B cell (primary cell): ENCODE measurements around the gene GBP2.

Source experiments
- EZH2 ChIP-seq: IDR thresholded peaks from 2 replicates; pipeline ENCODE4 v1.6.1; 2012; ENCODE audit warnings: borderline replicate concordance, low read depth, mild to moderate bottlenecking, moderate library complexity, low read length; ENCODE audit not compliant: insufficient read depth, poor library complexity, severe bottlenecking
- TF ChIP-seq, protein P1 (sequence below): fragments of 200-600 bp; IDR thresholded peaks from one replicate; pipeline ENCODE4 v1.8.0; 2022; ENCODE audit warnings: antibody characterized with exemption, mild to moderate bottlenecking

DNA sequence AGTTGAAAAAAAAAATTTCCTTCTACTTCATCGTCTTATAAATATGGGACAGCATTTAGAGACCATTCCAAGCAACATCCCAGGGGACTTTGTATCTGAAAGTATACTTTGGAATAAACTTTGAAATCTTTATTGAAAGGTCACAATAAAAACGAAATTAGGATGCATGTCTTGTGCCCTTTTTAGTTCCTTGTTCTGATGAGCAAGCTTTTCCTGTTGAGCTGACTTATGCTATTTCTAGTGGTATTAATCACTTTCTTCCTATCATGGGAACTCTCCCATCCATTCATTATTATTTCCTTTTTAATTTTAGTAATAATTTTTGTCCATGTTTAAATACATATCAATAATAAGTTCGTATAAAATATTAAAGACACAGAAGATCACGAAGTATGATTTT, 4.0 kb upstream of the GBP2 start:
- TF ChIP-seq, protein P1, sequence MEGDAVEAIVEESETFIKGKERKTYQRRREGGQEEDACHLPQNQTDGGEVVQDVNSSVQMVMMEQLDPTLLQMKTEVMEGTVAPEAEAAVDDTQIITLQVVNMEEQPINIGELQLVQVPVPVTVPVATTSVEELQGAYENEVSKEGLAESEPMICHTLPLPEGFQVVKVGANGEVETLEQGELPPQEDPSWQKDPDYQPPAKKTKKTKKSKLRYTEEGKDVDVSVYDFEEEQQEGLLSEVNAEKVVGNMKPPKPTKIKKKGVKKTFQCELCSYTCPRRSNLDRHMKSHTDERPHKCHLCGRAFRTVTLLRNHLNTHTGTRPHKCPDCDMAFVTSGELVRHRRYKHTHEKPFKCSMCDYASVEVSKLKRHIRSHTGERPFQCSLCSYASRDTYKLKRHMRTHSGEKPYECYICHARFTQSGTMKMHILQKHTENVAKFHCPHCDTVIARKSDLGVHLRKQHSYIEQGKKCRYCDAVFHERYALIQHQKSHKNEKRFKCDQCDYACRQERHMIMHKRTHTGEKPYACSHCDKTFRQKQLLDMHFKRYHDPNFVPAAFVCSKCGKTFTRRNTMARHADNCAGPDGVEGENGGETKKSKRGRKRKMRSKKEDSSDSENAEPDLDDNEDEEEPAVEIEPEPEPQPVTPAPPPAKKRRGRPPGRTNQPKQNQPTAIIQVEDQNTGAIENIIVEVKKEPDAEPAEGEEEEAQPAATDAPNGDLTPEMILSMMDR = no peak
- TF ChIP-seq EZH2 = no peak
